K562 (cell line): ENCODE data around the gene BLM. TPM values are rescaled to one million over a fixed set of nuclear protein-coding genes. Genes with fewer than 3 reads are reported as not detected.

ENCODE experiments used
- ATAC-seq: fragments of 200-7000 bp; cut with Tn5 transposase; 3 replicates; pipeline ENCODE4 v1.9.1; 2020; ENCODE audit warnings: moderate library complexity
- BruUV-seq: library from RNA; stranded (reverse); fragments of 400-500 nt; replicated peaks from 2 replicates; lab custom pipeline; 2021; lab: Mats Ljungman, UMichigan
- CTCF ChIA-PET: fragments of 300-600 bp; formaldehyde crosslinking; extraction: SDS; loops from one replicate; lab custom pipeline; 2021; ENCODE audit warnings: low intra/inter-chr PET ratio; lab: Yijun Ruan, JAX
- POLR2A ChIA-PET: fragments of 300-600, 350-650 bp; sonication (Branson Sonifier 250); formaldehyde crosslinking; extraction: SDS; loops from one replicate; lab custom pipeline; 2021; ENCODE audit warnings: antibody characterized with exemption, inconsistent platforms; lab: Yijun Ruan, JAX
- DNase-seq, 4 experiments: peaks; one replicate each; pipeline versions ENCODE4 v3.0.0 to v3.0.0-alpha.2; 2011 to 2018; ENCODE audit warnings: low spot score in 3 of 4, mixed read lengths in 3 of 4; ENCODE audit errors: extremely low read depth in 1 of 4
- FAIRE-seq: peaks from 2 replicates; lab custom pipeline; 2011; peaks lifted over from hg19 to GRCh38; lab: Jason Lieb, UNC
- H2AFZ ChIP-seq: 2 replicates; pipeline ENCODE4 v1.6.0; 2011; ENCODE audit warnings: low read depth, low read length, control low read depth, inconsistent platforms
- H3K27ac ChIP-seq: fragments of 200-600 bp; 3 replicates; pipeline ENCODE4 v1.8.0; 2011; ENCODE audit warnings: low read depth, mild to moderate bottlenecking, control low read depth, inconsistent platforms, low read length, moderate library complexity, mixed read lengths; ENCODE audit errors: extremely low read depth
- H3K27me3 ChIP-seq, 2 experiments: fragments of 300-600 bp in 1 of 2; 2 replicates in 1 of 2; 3 replicates in 1 of 2; pipeline versions ENCODE4 v1.6.0 to v1.8.0; 2011; ENCODE audit warnings: inconsistent platforms in 2 of 2, low read length in 2 of 2, mild to moderate bottlenecking in 1 of 2, mixed read lengths in 1 of 2, moderate library complexity in 1 of 2; ENCODE audit not compliant: control insufficient read depth in 2 of 2, insufficient read depth in 2 of 2
- H3K36me3 ChIP-seq: fragments of 300-600 bp; 3 replicates; pipeline ENCODE4 v1.8.0; 2011; ENCODE audit warnings: mild to moderate bottlenecking, low read length, inconsistent platforms; ENCODE audit not compliant: control insufficient read depth, insufficient read depth
- H3K4me1 ChIP-seq, 2 experiments: fragments of 200-600 bp in 1 of 2; replicated peaks in 1 of 2; 2 replicates in 1 of 2; 3 replicates in 1 of 2; pipeline versions ENCODE4 v1.5.1 to v1.8.0; 2011; ENCODE audit warnings: inconsistent platforms in 2 of 2, low read length in 2 of 2, mild to moderate bottlenecking in 1 of 2, mixed read lengths in 1 of 2, moderate library complexity in 1 of 2; ENCODE audit not compliant: control insufficient read depth in 2 of 2, insufficient read depth in 2 of 2
- H3K4me2 ChIP-seq: 2 replicates; pipeline ENCODE4 v1.6.1; 2011; ENCODE audit warnings: low read length, control low read depth, inconsistent platforms, mixed read lengths; ENCODE audit not compliant: insufficient read depth
- H3K4me3 ChIP-seq: fragments of 200-600 bp; sonication (generic), shearing (Covaris generic); 2 replicates; pipeline ENCODE4 v1.5.1; 2016; ENCODE audit warnings: control low read depth, inconsistent platforms
- H3K79me2 ChIP-seq: fragments of 200-600 bp; 3 replicates; pipeline ENCODE4 v1.8.0; 2011; ENCODE audit warnings: low read length, inconsistent platforms; ENCODE audit not compliant: control insufficient read depth, insufficient read depth
- H3K9ac ChIP-seq, 2 experiments: 2 replicates each; pipeline versions ENCODE4 v1.6.0 to v1.6.1; 2011; ENCODE audit warnings: low read depth in 2 of 2, low read length in 2 of 2, control low read depth in 1 of 2, inconsistent platforms in 1 of 2, mild to moderate bottlenecking in 1 of 2, mixed read lengths in 1 of 2; ENCODE audit not compliant: insufficient read depth in 1 of 2
- H3K9me1 ChIP-seq: one replicate; pipeline ENCODE4 v1.6.0; 2011; ENCODE audit warnings: inconsistent platforms, mild to moderate bottlenecking, low read length, moderate library complexity; ENCODE audit not compliant: control insufficient read depth, insufficient read depth
- H3K9me3 ChIP-seq: replicated peaks from 2 replicates; pipeline ENCODE4 v1.5.1; 2011; ENCODE audit warnings: low read depth, low read length, inconsistent platforms; ENCODE audit not compliant: control insufficient read depth, insufficient read depth
- H4K20me1 ChIP-seq: replicated peaks from 2 replicates; pipeline ENCODE4 v1.6.1; 2011; ENCODE audit warnings: low read length, inconsistent platforms, mixed read lengths; ENCODE audit not compliant: control insufficient read depth, insufficient read depth
- GTF2A2 ChIP-seq: IDR thresholded peaks from 2 replicates; pipeline ENCODE4 v1.6.1; 2016; ENCODE audit warnings: mild to moderate bottlenecking, missing genetic modification characterization, missing compliant biosample characterization
- ZNF384 ChIP-seq: IDR thresholded peaks from 2 replicates; pipeline ENCODE4 v1.6.1; 2012; ENCODE audit warnings: low read depth, low read length, improper control_type of control experiment
- WGBS: fragments of 100-300 bp; shearing (Covaris generic); methylation state at CpG from one replicate; pipeline ENCODE4 v1.1.6; 2016; ENCODE audit warnings: low coverage, mixed read lengths; ENCODE audit not compliant: insufficient coverage; ENCODE audit errors: missing lambda C conversion rate; 5-methylcytosine and 5-hydroxymethylcytosine counted together
- in situ Hi-C: fragments of 300-500 bp; cut with MboI; formaldehyde crosslinking; loops from 4 replicates; pipeline ENCODE4 v1.15.0; 2018; ENCODE audit warnings: inconsistent platforms, mixed read lengths
- intact Hi-C: fragments of 100-400 bp; cut with micrococcal nuclease; formaldehyde crosslinking; loops from 2 replicates; pipeline ENCODE4 v1.14.2; 2022
- polyA plus RNA-seq, 8 experiments: library from polyadenylated mRNA; depleted of rRNA in 4 of 8; stranded (reverse) in 5 of 8; unstranded in 3 of 8; fragments of >200 nt; fragmentation: Nextera tagmentation in 2 of 8; fragmentation: Illumina TruSeq in 1 of 8; extraction: Ambion mirVana in 2 of 8; extraction: Trizol in 1 of 8; gene quantifications; 2 replicates each; pipeline versions ENCODE4 v1.2.1 to v1.2.3, GENCODE V29; 2011 to 2014; ENCODE audit warnings: inconsistent platforms in 1 of 8, missing spikeins in 1 of 8
- total RNA-seq, 7 experiments: library from RNA; depleted of rRNA in 6 of 7; stranded (reverse); fragments of >200 nt in 6 of 7; fragmentation: Illumina TruSeq in 2 of 7; extraction: Trizol in 2 of 7; gene quantifications; 2 replicates each; pipeline versions ENCODE4 v1.2.1 to v1.2.3, GENCODE V29; 2011 to 2021; ENCODE audit warnings: low replicate concordance in 1 of 7
- TF ChIP-seq, protein P1 (sequence below): fragments of 450-650 bp; formaldehyde crosslinking; IDR thresholded peaks from 2 replicates; pipeline ENCODE4 v1.4.0; 2022; ENCODE audit warnings: mild to moderate bottlenecking, moderate library complexity

BLM gene
- total and polyA plus RNA-seq, 9 of the 15 experiments (the other 6 are each of a cell fraction or from before 2014, with no cell fraction given): 21.0 to 56.0 (median 43.9) TPM

DNA sequence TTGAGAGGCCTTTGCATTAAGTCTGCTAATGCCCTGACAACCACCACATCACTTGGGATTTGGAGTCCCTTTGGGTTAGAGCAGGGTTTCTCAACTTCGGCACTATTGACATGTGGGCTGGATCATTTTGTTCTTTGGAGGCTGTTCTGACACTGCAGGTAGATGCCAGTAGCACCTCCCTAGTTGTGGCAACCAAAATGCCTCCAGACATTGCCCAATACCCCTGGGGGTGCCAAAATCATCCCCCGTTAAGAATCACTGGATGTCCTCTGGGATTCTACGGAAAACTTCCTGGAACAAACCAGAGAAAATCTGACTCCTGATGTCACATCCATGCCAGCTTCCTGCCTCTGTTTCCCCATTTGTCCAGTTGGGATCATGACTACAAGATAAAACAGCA is 37.2 kb upstream of the BLM start (continued):
- TF ChIP-seq, protein P1, sequence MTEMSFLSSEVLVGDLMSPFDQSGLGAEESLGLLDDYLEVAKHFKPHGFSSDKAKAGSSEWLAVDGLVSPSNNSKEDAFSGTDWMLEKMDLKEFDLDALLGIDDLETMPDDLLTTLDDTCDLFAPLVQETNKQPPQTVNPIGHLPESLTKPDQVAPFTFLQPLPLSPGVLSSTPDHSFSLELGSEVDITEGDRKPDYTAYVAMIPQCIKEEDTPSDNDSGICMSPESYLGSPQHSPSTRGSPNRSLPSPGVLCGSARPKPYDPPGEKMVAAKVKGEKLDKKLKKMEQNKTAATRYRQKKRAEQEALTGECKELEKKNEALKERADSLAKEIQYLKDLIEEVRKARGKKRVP (CRISPR knock-in tag): no peak
- TF ChIP-seq, all 486 proteins: peak for 0

DNA sequence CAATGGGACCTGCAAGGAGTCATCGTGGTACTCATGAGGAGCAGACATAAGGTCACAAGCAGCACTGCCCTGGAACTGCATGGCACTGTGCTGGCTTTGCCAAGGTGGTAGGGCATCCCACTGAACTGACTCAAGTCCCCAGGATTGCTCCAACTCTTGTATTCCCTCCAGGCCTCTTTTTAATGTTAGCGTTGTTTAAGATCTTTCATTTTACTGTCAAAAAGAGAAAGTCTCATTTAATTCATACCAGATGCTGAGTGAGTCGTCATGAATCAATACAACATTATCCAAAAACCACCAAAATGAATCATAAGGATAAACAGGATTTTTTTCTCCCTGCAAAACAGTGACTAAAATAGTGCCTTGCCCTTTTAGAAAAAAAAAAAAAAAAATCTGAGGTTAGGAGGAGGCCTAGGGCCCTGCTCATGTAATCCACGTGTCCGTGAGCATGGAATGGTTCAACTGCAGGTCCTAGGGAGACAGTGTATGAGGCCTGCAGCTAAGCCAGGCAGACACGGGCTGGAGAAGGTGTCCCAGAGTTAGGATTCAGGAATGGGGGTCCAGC is 36.7 kb upstream of the BLM start:
- Histone ChIP-seq H3K36me3 (no peaks in the 10 kb centered on the region), H3K4me2 (no peak overlapping the region), H4K20me1 (no peaks in the 10 kb centered on the region), H3K4me1 (peaks cover 4 to 10% of the 10 kb centered on the region in 2 experiments; a peak in 4 of 5 replicates), H3K9ac (no peak overlapping the region), H3K9me3 (no peaks in the 10 kb centered on the region), H3K79me2 (no peaks in the 10 kb centered on the region), H3K9me1 (no peaks in the 10 kb centered on the region), H2AFZ (no peak overlapping the region), H3K27me3 (no peaks in the 10 kb centered on the region), H3K4me3 (no peak overlapping the region), H3K27ac (no peak overlapping the region)
- POLR2A ChIA-PET: no interaction called here
- intact Hi-C loops (no loop called here), in situ Hi-C loops (no loop called here)
- FAIRE-seq: no peak
- TF ChIP-seq GTF2A2 (tag): no peak
- TF ChIP-seq ZNF384: peak; percentile 57; the same call in 1 of the 2 replicates
- CTCF ChIA-PET: no interaction called here
- 41% methylated on average over 6 of the region's 6 CpGs for WGBS
- DNase-seq: no peak
- no TSS peak for BruUV-seq
- no peak for ATAC-seq
